Stimulated activated CD4-positive, alpha-beta T cell treated with anti-CD3 and anti-CD28 coated beads, Interleukin-15, amount 100 ng/mL, for 1 hour (primary cell): ENCODE measurements around the gene DRD3.

ENCODE experiments used
- DNase-seq, 2 donors: peaks; one replicate each; pipeline ENCODE4 v3.0.0-alpha.2; 2020; ENCODE audit warnings: low read depth in 1 of 2, low spot score in 1 of 2

Gene DRD3

GRCh38 chr3:114079761-114080160 is 99.1 kb downstream of the DRD3 start:
- DNase-seq, result no peak

- no peak for DNase-seq
These were observed 100.7 kb downstream of the DRD3 start for GRCh38 chr3:114078126-114078525.
